Nephron (organoid): ENCODE data around the gene AOC2.
A peak's percentile ranks its signal among the peaks of the same experiment; 100 is the strongest.

Experiments used
- H3K27ac Mint-ChIP-seq, 3 experiments: 2 replicates each; pipeline ENCODE4 v1.8.0; 2020; ENCODE audit warnings: mixed read lengths in 3 of 3, mild to moderate bottlenecking in 2 of 3, moderate library complexity in 1 of 3
- H3K27me3 Mint-ChIP-seq: 2 replicates; pipeline ENCODE4 v1.8.0; 2021; ENCODE audit warnings: low read depth, mild to moderate bottlenecking, moderate library complexity, mixed read lengths
- H3K36me3 Mint-ChIP-seq: 2 replicates; pipeline ENCODE4 v1.8.0; 2020; ENCODE audit warnings: low read depth, mixed read lengths
- H3K4me1 Mint-ChIP-seq: 2 replicates; pipeline ENCODE4 v1.8.0; 2020; ENCODE audit warnings: mixed read lengths
- H3K4me3 Mint-ChIP-seq, 3 experiments: 2 replicates each; pipeline ENCODE4 v1.8.0; 2020; ENCODE audit warnings: mild to moderate bottlenecking in 3 of 3, mixed read lengths in 3 of 3, moderate library complexity in 2 of 3
- H3K9me3 Mint-ChIP-seq: 2 replicates; pipeline ENCODE4 v1.8.0; 2020; ENCODE audit warnings: mixed read lengths
- TF ChIP-seq, protein P1 (sequence below), 3 experiments: fragments of 200-600 bp; sonication (generic); IDR thresholded peaks; one replicate each; pipeline ENCODE4 v1.5.0; 2021; ENCODE audit warnings: antibody characterized with exemption in 3 of 3; ENCODE audit not compliant: unreplicated experiment in 3 of 3

Gene AOC2

GRCh38 chr17:42809250-42809649 is 35.1 kb upstream of the AOC2 start:
- Mint-ChIP-seq H3K27me3 (peaks cover 6% of the 10 kb centered on the region), H3K4me1 (no peaks in the 10 kb centered on the region), H3K27ac (no peak overlapping the region), H3K36me3 (peaks cover 25% of the 10 kb centered on the region), H3K4me3 (no peak overlapping the region), H3K9me3 (no peaks in the 10 kb centered on the region)
- TF ChIP-seq, protein P1, sequence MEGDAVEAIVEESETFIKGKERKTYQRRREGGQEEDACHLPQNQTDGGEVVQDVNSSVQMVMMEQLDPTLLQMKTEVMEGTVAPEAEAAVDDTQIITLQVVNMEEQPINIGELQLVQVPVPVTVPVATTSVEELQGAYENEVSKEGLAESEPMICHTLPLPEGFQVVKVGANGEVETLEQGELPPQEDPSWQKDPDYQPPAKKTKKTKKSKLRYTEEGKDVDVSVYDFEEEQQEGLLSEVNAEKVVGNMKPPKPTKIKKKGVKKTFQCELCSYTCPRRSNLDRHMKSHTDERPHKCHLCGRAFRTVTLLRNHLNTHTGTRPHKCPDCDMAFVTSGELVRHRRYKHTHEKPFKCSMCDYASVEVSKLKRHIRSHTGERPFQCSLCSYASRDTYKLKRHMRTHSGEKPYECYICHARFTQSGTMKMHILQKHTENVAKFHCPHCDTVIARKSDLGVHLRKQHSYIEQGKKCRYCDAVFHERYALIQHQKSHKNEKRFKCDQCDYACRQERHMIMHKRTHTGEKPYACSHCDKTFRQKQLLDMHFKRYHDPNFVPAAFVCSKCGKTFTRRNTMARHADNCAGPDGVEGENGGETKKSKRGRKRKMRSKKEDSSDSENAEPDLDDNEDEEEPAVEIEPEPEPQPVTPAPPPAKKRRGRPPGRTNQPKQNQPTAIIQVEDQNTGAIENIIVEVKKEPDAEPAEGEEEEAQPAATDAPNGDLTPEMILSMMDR (IDR thresholded peaks at IDR 0.05; ENCODE audit: unreplicated experiment in 3 of 3) = no peak

GRCh38 chr17:42814633-42815399 is 29.6 kb upstream of the AOC2 start:
- H3K9me3 Mint-ChIP-seq = no peaks in the 10 kb centered on the region
- TF ChIP-seq, protein P1 (IDR thresholded peaks at IDR 0.05; ENCODE audit: unreplicated experiment in 3 of 3) = no peak
- H3K36me3 Mint-ChIP-seq = peaks cover 64% of the 10 kb centered on the region
- H3K27me3 Mint-ChIP-seq = no peaks in the 10 kb centered on the region
- peak overlapping the region in 1 of 3 experiments; percentile 33 for H3K27ac Mint-ChIP-seq
- H3K4me3 Mint-ChIP-seq = no peak overlapping the region
- no peaks in the 10 kb centered on the region for H3K4me1 Mint-ChIP-seq

DNA sequence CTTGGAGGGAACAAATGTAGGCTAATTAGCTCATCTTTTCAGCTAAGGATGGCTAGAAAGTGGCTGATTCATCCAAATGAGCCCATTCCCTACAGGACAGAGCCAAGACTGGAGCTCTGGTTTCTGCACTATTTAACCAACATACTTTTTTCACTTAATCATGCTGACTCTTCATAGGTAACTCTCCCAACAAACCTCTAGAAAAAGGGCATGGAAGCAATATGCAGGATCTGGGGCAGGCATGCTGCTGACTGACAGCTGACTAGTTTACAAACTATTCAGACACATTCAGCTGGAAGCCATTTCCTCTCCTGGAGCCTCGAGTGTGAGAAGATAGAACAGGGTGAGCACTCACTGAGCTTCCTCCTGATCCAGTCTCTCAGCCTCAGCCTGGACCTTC is 26.5 kb upstream of the AOC2 start:
- peaks cover 61% of the 10 kb centered on the region for H3K36me3 Mint-ChIP-seq
- peaks cover 4% of the 10 kb centered on the region for H3K4me1 Mint-ChIP-seq
- H3K27me3 Mint-ChIP-seq = no peaks in the 10 kb centered on the region

DNA sequence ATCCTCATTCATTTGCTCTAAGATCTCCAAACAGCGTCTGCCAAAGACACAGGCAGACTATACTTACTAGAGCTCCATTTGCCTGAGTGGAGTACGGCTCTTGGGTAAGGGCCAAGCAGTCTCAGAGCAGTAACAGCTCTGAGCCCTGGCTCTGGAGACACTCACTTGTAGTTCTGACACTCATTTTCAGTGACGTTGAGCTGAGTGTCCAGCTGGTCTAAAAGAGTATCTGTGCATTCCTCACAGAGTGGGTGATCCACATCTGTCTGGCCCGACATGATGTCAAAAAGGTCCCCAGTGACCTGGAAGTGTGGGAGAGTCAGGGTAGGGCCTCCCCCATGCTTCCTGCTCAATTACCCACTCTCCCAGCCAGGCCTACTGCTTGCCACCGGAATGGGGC is 26.0 kb upstream of the AOC2 start:
- H3K27ac Mint-ChIP-seq = no peak overlapping the region
- peaks cover 4% of the 10 kb centered on the region for H3K4me1 Mint-ChIP-seq
- TF ChIP-seq, protein P1 (IDR thresholded peaks at IDR 0.05; ENCODE audit: unreplicated experiment in 3 of 3) = no peak
- H3K9me3 Mint-ChIP-seq = no peaks in the 10 kb centered on the region
- no peak overlapping the region for H3K4me3 Mint-ChIP-seq
- H3K36me3 Mint-ChIP-seq = peaks cover 61% of the 10 kb centered on the region
- no peaks in the 10 kb centered on the region for H3K27me3 Mint-ChIP-seq

More for the DNA sequence above, 26.5 kb upstream of the AOC2 start:
- no peak overlapping the region for H3K4me3 Mint-ChIP-seq
- no peaks in the 10 kb centered on the region for H3K9me3 Mint-ChIP-seq
- TF ChIP-seq, protein P1 (IDR thresholded peaks at IDR 0.05; ENCODE audit: unreplicated experiment in 3 of 3) = no peak
- H3K27ac Mint-ChIP-seq = no peak overlapping the region

GRCh38 chr17:42819939-42820535 is 24.3 kb upstream of the AOC2 start:
- peaks cover 14% of the 10 kb centered on the region for H3K4me1 Mint-ChIP-seq
- H3K27ac Mint-ChIP-seq = no peak overlapping the region
- H3K4me3 Mint-ChIP-seq = peak overlapping the region; percentile 12 to 64 (median 35)
- H3K27me3 Mint-ChIP-seq = peaks cover 3% of the 10 kb centered on the region
- H3K36me3 Mint-ChIP-seq = peaks cover 46% of the 10 kb centered on the region
- no peaks in the 10 kb centered on the region for H3K9me3 Mint-ChIP-seq
- TF ChIP-seq, protein P1 (IDR thresholded peaks at IDR 0.05; ENCODE audit: unreplicated experiment in 3 of 3) = peak; percentile 58 to 70 (median 65)
